Activated T-helper 1 cell treated with anti-CD3 and anti-CD28 coated beads, Interleukin-12 subunit alpha, Interleukin-12 subunit beta, Interleukin-2, Interleukin-4 antibody, amounts not matched to agents 30 ng/mL and 10 ng/mL and 1 ng/mL, durations not matched to agents 14 hours and 24 hours and 36 hours (primary cell): ENCODE data around the gene TDRKH. TPM values are rescaled to one million over a fixed set of nuclear protein-coding genes. Genes with fewer than 3 reads are reported as not detected.

Experiments used
- DNase-seq: peaks from one replicate; pipeline ENCODE4 v3.0.0; 2021; ENCODE audit warnings: low spot score
- H3K27ac Mint-ChIP-seq: one replicate; pipeline ENCODE4 v1.8.0; 2021; ENCODE audit warnings: mild to moderate bottlenecking, mixed read lengths
- H3K27me3 Mint-ChIP-seq: one replicate; pipeline ENCODE4 v1.8.0; 2022; ENCODE audit warnings: mild to moderate bottlenecking, moderate library complexity, mixed read lengths; ENCODE audit not compliant: insufficient read depth
- H3K36me3 Mint-ChIP-seq: one replicate; pipeline ENCODE4 v1.8.0; 2021; ENCODE audit warnings: low read depth, mixed read lengths
- H3K4me1 Mint-ChIP-seq: one replicate; pipeline ENCODE4 v1.8.0; 2021; ENCODE audit warnings: low read depth, mixed read lengths
- H3K4me3 Mint-ChIP-seq: one replicate; pipeline ENCODE4 v1.8.0; 2021; ENCODE audit warnings: mild to moderate bottlenecking, moderate library complexity, mixed read lengths
- H3K9me3 Mint-ChIP-seq: one replicate; pipeline ENCODE4 v1.8.0; 2021; ENCODE audit warnings: mixed read lengths
- intact Hi-C: fragments of 100-400 bp; cut with micrococcal nuclease; formaldehyde crosslinking; loops from one replicate; pipeline ENCODE4 v1.15.1; 2024
- total RNA-seq: library from RNA; stranded (reverse); gene quantifications from 2 replicates; pipeline ENCODE4 v1.2.3, GENCODE V29; 2022

Gene TDRKH
- total RNA-seq, 1 donor from 2014 or later, result 16.4 TPM

DNA sequence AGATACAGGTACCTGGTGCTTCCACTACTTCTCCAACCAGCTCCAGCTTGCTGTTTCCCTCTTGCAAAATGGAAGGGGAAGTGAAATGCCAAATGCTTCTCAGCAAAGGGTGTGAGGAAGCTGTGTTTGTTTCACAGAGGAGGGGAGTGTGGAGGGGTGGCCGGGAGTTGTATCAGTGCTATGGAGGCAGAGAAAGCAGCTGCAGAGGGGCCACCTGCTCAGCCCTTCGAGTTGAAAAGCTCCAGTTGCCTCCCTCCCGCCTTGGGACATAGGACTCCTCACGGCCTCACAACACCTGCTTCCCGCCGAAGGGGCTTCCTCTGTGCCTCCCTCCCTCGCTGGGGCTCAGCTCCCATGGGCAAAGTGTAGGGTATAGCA is 27.0 kb upstream of the TDRKH start:
- no peak for DNase-seq
- Mint-ChIP-seq H3K4me3 (no peak overlapping the region), H3K9me3 (no peaks in the 10 kb centered on the region), H3K36me3 (no peaks in the 10 kb centered on the region), H3K27me3 (peaks cover 2% of the 10 kb centered on the region), H3K27ac (no peak overlapping the region), H3K4me1 (peaks cover 66% of the 10 kb centered on the region)
- intact Hi-C loops, result no loop called here

DNA sequence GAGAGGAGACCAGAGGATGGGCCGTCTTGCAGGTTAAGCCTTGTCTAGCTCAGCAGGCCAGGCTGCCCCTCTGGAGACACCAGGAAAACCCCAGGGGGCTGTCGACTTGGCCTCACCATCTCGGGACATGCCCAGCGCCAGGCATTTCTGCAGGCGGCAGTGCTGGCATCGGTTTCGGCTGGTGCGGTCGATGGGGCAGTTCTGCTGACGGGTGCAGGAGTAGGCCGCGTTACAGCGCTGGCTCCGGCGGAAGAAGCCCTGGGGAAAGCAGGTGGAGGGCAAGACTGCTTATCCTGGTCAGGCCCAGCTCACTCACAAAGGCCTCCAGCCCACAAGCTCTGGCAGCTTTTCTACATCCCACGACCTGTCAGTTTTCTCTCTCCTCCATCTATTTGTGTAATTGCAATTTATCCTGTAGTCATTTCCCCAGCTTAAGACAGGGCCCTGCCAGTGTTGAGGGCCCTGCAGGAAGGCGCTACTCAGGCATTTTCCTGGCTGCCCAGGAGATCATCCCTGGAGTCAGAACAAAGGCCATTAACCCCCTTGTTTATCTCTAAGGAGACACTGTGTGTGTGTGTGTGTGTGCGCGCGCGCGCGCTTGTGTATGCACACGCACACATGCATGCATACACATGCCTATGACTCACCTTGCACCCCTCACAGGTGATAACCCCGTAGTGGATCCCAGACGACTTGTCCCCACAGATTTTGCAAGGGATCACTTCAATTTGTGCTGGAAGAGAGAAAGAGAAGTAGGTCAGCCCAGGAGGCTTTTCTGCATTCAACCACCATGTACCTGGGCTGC is 26.4 kb upstream of the TDRKH start:
- H3K4me3 Mint-ChIP-seq, result no peak overlapping the region
- intact Hi-C loops, result no loop called here
- no peaks in the 10 kb centered on the region for H3K9me3 Mint-ChIP-seq
- H3K27ac Mint-ChIP-seq, result no peak overlapping the region
- peaks cover 2% of the 10 kb centered on the region for H3K27me3 Mint-ChIP-seq
- no peaks in the 10 kb centered on the region for H3K36me3 Mint-ChIP-seq
- no peak for DNase-seq
- peaks cover 60% of the 10 kb centered on the region for H3K4me1 Mint-ChIP-seq

DNA sequence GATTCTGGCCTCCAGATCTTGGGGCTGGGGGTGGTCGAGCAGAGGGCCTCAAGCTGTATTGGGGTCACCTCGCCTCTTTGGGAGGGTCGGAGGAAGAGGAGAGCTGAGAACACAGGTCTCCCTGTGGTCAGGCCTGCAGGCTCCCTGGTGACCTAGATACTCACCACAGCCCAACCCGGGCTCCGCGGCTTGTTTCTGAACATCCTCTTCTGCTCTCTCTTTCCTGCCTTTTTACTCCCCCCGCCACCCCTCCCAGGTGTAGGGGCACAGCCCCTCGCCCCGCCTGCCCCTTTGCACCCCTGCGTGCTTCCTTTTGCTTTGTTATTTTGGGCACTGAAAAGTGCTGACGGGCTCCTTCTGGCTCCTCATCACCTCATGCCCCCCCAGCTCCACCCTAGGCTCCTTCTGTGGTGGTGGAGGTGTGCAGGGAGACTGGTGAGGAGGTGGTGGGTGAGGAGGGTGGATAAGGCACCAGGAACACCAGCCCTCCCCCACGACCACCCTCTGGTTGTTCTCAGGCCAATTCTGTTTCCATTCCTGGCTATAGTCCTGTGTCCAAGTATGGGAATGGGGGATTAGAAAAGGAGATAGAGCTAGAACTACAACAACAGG is 25.5 kb upstream of the TDRKH start:
- Mint-ChIP-seq H3K4me3 (peak overlapping the region; percentile 25), H3K36me3 (no peaks in the 10 kb centered on the region), H3K27ac (peak overlapping the region; percentile 30), H3K4me1 (peaks cover 50% of the 10 kb centered on the region), H3K9me3 (no peaks in the 10 kb centered on the region), H3K27me3 (peaks cover 2% of the 10 kb centered on the region)
- intact Hi-C loops, result no loop called here
- DNase-seq, result no peak

DNA sequence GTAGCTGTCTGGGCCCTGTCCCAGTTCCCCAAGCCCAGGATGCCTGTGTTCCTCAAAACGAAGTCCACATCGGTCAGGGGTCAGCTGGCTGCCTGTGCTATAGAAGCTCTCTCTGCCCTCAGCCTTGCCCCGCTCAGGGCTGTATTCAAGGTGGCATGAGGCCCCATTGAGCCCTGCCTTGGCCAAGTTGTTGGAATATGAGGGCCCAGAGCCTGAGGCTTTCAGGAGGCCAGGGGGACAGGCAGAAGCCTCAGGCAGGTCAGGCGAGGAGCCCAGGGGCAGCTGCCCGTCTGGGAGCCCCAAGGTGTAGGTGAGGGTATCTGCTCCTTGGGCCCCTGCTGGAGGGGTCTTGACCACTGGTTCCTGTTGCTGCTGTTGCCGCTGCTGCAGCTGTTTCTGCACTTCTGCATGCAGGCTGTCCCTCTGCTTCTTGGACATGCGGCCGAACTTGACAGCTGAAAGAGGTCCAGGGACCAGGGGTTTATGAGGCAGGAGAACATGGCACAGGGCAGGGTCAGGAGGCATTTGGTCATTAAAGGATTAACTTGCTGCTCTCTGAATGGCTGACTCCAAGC is 24.8 kb upstream of the TDRKH start:
- peaks cover 2% of the 10 kb centered on the region for H3K27me3 Mint-ChIP-seq
- no peak overlapping the region for H3K27ac Mint-ChIP-seq
- no peaks in the 10 kb centered on the region for H3K9me3 Mint-ChIP-seq
- intact Hi-C loops, result no loop called here
- peaks cover 43% of the 10 kb centered on the region for H3K4me1 Mint-ChIP-seq
- no peaks in the 10 kb centered on the region for H3K36me3 Mint-ChIP-seq
- no peak for DNase-seq
- no peak overlapping the region for H3K4me3 Mint-ChIP-seq

DNA sequence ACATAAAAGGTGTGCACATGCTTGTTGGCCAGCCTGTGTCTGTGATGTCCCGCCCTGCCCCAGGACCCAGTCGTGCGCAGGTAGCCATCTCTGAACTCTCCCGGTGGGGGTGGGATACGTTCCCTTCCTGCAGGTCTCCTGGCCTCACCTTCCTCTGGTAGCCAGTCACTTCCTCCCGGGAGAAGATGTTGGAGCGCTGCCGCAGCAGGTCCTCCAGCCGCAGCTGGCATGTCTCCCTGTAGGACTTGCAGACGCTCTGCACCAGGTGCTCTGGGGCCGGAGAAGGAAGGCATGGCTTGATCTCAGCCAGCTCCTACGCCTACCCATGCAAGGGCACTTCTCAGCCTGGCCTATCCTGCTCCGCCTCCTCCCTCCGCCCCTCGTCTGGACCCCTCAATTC is 24.1 kb upstream of the TDRKH start:
- no peak for DNase-seq
- Mint-ChIP-seq H3K4me1 (peaks cover 37% of the 10 kb centered on the region), H3K27ac (no peak overlapping the region), H3K36me3 (no peaks in the 10 kb centered on the region), H3K9me3 (no peaks in the 10 kb centered on the region), H3K27me3 (peaks cover 4% of the 10 kb centered on the region), H3K4me3 (no peak overlapping the region)
- intact Hi-C loops, result no loop called here

DNA sequence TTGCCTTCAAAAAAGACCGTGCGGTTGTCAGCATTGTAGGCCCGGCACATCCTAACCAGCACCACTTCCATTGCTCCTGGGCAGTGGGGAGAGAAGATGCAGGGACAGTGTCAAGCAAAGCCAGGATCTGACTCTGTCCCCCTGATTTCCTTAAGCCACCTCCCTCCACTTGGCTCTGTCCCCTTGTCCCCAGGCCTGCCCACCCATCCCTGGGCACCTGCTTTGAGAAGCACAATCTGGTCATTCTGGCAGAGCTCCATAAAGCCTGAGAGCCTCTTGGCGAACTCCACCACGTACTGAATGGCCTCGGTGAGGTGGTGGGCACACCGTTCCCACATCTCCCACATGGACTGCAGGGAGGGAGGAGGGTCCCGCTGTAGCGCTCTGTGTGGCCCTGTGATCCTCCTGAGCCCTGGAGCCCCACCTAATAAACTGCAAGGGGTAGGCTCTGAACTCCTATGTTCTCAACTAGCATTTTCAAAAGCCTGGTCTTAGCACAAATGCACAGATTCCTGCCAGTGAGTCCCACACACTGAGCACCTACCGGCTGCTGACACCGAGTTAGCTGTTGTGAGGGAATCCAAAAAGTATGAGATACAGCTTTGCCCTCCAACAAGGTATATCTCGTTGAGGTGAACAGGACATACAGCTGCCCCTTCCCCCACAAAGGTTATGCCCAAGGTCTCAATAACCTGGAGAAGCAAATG is 23.1 kb upstream of the TDRKH start:
- Mint-ChIP-seq H3K4me1 (peaks cover 30% of the 10 kb centered on the region), H3K9me3 (no peaks in the 10 kb centered on the region), H3K4me3 (no peak overlapping the region), H3K27ac (no peak overlapping the region), H3K27me3 (peaks cover 4% of the 10 kb centered on the region), H3K36me3 (peaks cover 2% of the 10 kb centered on the region)
- intact Hi-C loops, result no loop called here
- DNase-seq, result no peak

DNA sequence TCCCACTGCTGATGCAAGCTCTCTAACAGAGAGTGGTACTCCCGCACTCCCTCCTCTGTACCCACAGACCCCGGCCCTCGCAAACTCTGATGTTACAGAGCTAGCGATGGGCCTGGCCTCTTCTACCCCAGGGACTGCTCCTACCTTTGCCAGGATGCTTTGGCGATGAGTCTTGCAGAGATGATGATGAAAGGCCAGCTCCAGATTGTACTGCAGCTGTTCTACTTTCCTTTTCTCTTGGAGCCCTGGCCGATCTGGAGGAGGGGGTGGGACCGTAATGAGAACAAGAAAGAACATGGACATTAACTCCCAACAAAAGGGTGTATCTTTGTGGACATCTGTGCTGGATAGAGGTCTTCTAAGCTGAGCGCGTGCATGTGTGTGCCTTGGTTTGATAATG is 20.9 kb upstream of the TDRKH start:
- H3K9me3 Mint-ChIP-seq, result no peaks in the 10 kb centered on the region
- H3K4me1 Mint-ChIP-seq, result peaks cover 16% of the 10 kb centered on the region
- H3K36me3 Mint-ChIP-seq, result peaks cover 2% of the 10 kb centered on the region

DNA sequence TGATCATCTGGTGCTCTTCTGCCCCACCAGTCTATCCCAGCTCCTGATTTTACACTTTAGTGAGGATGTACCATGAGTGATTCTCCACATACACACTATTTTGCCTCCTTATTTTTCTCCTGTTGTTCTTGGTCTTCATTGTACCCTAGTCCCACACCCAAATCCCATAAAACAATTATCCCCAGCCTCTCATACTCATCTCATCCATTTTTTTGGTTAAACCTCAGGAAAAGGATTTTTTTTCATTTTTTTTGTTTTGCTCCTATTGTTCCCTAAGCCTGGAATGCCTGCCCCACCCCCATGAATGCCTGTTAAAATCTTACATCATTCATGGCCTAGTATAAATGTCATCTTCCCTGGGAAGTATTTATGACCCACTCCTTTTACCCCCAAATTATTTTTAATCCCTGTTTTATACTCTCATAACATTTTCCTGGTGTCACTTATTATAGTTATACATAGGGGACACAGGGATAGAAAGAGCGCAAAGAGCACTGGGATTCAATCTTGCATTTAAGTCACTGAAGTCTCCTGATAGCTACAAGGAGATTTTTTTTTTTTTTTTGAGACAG is 19.8 kb upstream of the TDRKH start:
- H3K27ac Mint-ChIP-seq, result no peak overlapping the region
- H3K9me3 Mint-ChIP-seq, result no peaks in the 10 kb centered on the region
- no peak for DNase-seq
- no peak overlapping the region for H3K4me3 Mint-ChIP-seq
- intact Hi-C loops, result no loop called here
- H3K36me3 Mint-ChIP-seq, result peaks cover 2% of the 10 kb centered on the region
- peaks cover 2% of the 10 kb centered on the region for H3K27me3 Mint-ChIP-seq
- H3K4me1 Mint-ChIP-seq, result peaks cover 6% of the 10 kb centered on the region

More for the DNA sequence above, 20.9 kb upstream of the TDRKH start:
- H3K27ac Mint-ChIP-seq, result no peak overlapping the region
- intact Hi-C loops, result no loop called here
- H3K27me3 Mint-ChIP-seq, result peaks cover 4% of the 10 kb centered on the region
- no peak for DNase-seq
- H3K4me3 Mint-ChIP-seq, result no peak overlapping the region

DNA sequence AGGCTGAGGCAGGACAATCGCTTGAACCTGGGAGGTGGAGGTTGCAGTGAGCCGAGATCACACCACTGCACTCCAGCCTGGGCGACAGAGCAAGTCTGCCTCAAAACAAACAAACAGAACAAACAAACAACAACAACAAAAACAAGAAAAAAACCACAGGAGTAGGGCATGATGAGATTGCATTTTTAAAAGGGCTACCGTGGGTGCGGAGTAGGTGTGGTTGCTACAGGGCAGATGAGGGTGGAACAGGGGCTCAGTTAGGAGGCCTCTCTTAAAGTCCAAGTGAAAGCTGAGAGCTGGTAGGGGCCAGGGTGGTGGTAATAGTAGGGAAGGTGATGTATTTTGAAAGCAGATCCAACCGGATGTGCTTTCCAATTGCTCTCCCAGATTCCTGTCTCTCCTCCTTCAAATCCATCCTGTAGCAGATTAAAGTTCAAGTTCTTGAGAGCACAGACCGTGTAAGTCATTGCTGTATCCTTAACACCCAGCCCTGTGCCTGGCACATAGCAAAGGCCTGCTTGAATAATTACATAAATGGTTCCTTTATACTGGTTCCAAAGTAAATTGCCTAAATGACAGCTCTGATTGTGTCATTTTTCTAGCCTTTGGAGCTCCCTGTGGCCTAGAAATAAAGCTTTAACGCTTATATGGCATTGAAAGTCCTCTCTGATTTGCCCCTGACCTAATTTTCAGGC is 19.1 kb upstream of the TDRKH start:
- H3K9me3 Mint-ChIP-seq, result no peaks in the 10 kb centered on the region
- H3K4me3 Mint-ChIP-seq, result no peak overlapping the region
- intact Hi-C loops, result no loop called here
- H3K36me3 Mint-ChIP-seq, result peaks cover 2% of the 10 kb centered on the region
- no peak for DNase-seq
- H3K4me1 Mint-ChIP-seq, result peaks cover 6% of the 10 kb centered on the region
- H3K27me3 Mint-ChIP-seq, result peaks cover 7% of the 10 kb centered on the region
- no peak overlapping the region for H3K27ac Mint-ChIP-seq

DNA sequence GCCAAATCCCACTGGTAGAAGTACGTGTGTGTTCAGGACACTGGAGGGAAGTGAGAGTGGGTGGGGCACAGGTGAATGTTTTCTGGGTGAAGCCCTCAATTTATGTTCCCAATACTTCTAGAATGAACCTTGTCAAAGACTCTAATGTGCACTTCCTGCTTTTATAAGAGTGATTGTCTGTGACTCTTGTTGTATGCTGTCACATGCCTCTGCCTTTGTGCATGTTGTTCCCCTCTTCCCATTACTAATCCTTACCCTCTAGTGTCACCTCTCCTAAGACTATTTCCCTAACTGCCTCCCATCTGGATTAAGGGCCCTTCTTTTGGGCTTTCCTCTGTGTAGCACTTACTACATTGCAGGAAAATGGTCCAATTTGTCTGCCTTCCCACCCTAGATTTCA is 17.5 kb upstream of the TDRKH start:
- H3K4me3 Mint-ChIP-seq, result no peak overlapping the region
- peaks cover 4% of the 10 kb centered on the region for H3K4me1 Mint-ChIP-seq
- DNase-seq, result no peak
- H3K27ac Mint-ChIP-seq, result no peak overlapping the region
- intact Hi-C loops, result no loop called here
- peaks cover 2% of the 10 kb centered on the region for H3K36me3 Mint-ChIP-seq
- peaks cover 8% of the 10 kb centered on the region for H3K27me3 Mint-ChIP-seq
- H3K9me3 Mint-ChIP-seq, result no peaks in the 10 kb centered on the region

DNA sequence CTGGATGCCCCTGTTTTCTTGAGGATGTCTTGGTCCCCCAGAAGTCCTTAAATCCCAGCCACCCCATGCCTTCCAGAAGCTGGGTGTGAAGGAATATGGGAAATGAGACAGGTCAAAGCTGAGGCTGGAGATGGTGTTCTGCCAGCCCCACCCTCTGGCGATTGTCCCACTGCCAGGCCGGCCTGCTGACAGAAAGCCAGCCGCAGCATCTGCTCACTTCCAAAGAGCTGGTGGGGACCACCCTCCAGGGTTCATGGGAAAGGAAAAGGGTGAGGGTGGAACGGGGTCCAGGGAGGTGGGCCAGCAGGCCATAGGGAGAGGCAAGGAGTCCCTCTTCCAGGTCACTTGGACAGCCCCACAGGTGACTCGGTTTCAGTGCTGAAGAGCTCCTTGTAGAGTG is 16.8 kb upstream of the TDRKH start:
- H3K4me1 Mint-ChIP-seq, result no peaks in the 10 kb centered on the region
- H3K4me3 Mint-ChIP-seq, result no peak overlapping the region
- intact Hi-C loops, result no loop called here
- H3K27me3 Mint-ChIP-seq, result peaks cover 8% of the 10 kb centered on the region
- peaks cover 2% of the 10 kb centered on the region for H3K36me3 Mint-ChIP-seq
- no peak overlapping the region for H3K27ac Mint-ChIP-seq
- H3K9me3 Mint-ChIP-seq, result no peaks in the 10 kb centered on the region
- DNase-seq, result no peak

DNA sequence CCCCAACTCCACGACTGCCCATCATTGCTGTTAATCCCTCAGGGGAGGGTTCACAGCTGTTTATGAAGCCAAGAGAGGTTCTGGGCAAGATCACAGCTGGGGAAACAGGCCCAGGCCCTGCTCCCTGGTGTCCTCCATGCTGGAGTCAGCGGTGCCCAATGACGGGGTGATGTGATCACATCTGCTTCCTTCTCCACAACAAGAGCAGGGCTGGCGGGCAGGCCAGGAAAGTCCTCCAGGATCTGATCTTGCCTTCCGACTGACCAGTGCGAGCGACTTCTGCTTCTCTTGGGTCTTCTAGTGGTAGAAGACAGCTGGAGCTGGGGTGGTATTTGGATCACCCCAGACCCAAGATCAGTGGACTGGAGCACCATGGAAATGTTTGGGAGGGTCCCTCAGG is 15.9 kb upstream of the TDRKH start:
- intact Hi-C loops, result no loop called here
- Mint-ChIP-seq H3K27ac (no peak overlapping the region), H3K36me3 (peaks cover 2% of the 10 kb centered on the region), H3K9me3 (no peaks in the 10 kb centered on the region), H3K4me1 (no peaks in the 10 kb centered on the region), H3K27me3 (peaks cover 8% of the 10 kb centered on the region), H3K4me3 (no peak overlapping the region)
- no peak for DNase-seq
